H1 (cell line): Measurements from ENCODE around the gene PTH1R. TPM values are rescaled to one million over a fixed set of nuclear protein-coding genes. Genes with fewer than 3 reads are reported as not detected.

ENCODE experiments used
- CTCF ChIA-PET: fragments of 300-600 bp; sonication (Branson Sonifier 250); formaldehyde crosslinking; loops from one replicate; lab custom pipeline; 2021; ENCODE audit not compliant: partially characterized antibody; lab: Charles Lee
- POLR2A ChIA-PET: fragments of 300-600 bp; sonication (Branson Sonifier 250); formaldehyde crosslinking; loops from one replicate; lab custom pipeline; 2021; ENCODE audit warnings: inconsistent platforms; ENCODE audit not compliant: partially characterized antibody; lab: Charles Lee
- DNase-seq, 2 experiments: peaks; one replicate each; pipeline versions ENCODE4 v3.0.0 to v3.0.0-alpha.2; 2010 to 2022; ENCODE audit warnings: low spot score in 2 of 2, low read depth in 1 of 2, mixed read lengths in 1 of 2
- FAIRE-seq: peaks from 2 replicates; lab custom pipeline; 2011; peaks lifted over from hg19 to GRCh38; lab: Jason Lieb, UNC
- H2AFZ ChIP-seq: 2 replicates; pipeline ENCODE4 v1.8.1; 2012; ENCODE audit warnings: low read length, inconsistent platforms
- H2AK5ac ChIP-seq: 2 replicates; pipeline ENCODE4 v1.6.1; 2013; ENCODE audit warnings: low read depth, low read length
- H2BK120ac ChIP-seq: replicated peaks from 2 replicates; pipeline ENCODE3; 2013; ENCODE audit warnings: low read depth, low read length, inconsistent platforms
- H2BK12ac ChIP-seq: 2 replicates; pipeline ENCODE4 v1.6.1; 2013; ENCODE audit warnings: low read depth, low read length
- H2BK15ac ChIP-seq: 2 replicates; pipeline ENCODE4 v1.6.1; 2013; ENCODE audit warnings: low read length
- H2BK20ac ChIP-seq: 2 replicates; pipeline ENCODE4 v1.6.1; 2013; ENCODE audit warnings: low read length
- H2BK5ac ChIP-seq: 2 replicates; pipeline ENCODE4 v1.6.1; 2013; ENCODE audit warnings: low read depth, low read length
- H3K14ac ChIP-seq: 2 replicates; pipeline ENCODE4 v1.6.1; 2013; ENCODE audit warnings: inconsistent platforms; ENCODE audit not compliant: insufficient read length
- H3K18ac ChIP-seq: 2 replicates; pipeline ENCODE4 v1.6.1; 2013; ENCODE audit warnings: low read length; ENCODE audit errors: extremely low read depth
- H3K23ac ChIP-seq: 2 replicates; pipeline ENCODE4 v1.6.1; 2013; ENCODE audit warnings: inconsistent platforms; ENCODE audit not compliant: insufficient read length
- H3K23me2 ChIP-seq: 2 replicates; pipeline ENCODE4 v1.6.1; 2013; ENCODE audit warnings: low read depth, low read length
- H3K27ac ChIP-seq: 2 replicates; pipeline ENCODE4 v1.6.1; 2011; ENCODE audit warnings: low read depth, low read length, inconsistent platforms
- H3K27me3 ChIP-seq, 4 experiments: replicated peaks in 1 of 4; 1 replicate in 1 of 4; 2 replicates in 3 of 4; pipeline versions ENCODE4 v1.6.1 to v1.8.1; 2011 to 2013; ENCODE audit warnings: low read length in 3 of 4, mild to moderate bottlenecking in 3 of 4, inconsistent platforms in 2 of 4, mixed read lengths in 2 of 4, moderate library complexity in 1 of 4; ENCODE audit not compliant: control insufficient read depth in 3 of 4, insufficient read depth in 3 of 4; ENCODE audit errors: extremely low read depth in 1 of 4
- H3K36me3 ChIP-seq, 4 experiments: 2 replicates each; pipeline versions ENCODE4 v1.6.1 to v1.8.1; 2011 to 2013; ENCODE audit warnings: mild to moderate bottlenecking in 4 of 4, low read length in 3 of 4, moderate library complexity in 2 of 4, control low read depth in 1 of 4, inconsistent platforms in 1 of 4; ENCODE audit not compliant: insufficient read depth in 4 of 4, control insufficient read depth in 2 of 4
- H3K4ac ChIP-seq: replicated peaks from 2 replicates; pipeline ENCODE3; 2013; ENCODE audit warnings: low read length, low read depth, mixed read lengths, inconsistent platforms; ENCODE audit not compliant: insufficient read length
- H3K4me1 ChIP-seq, 4 experiments: replicated peaks in 1 of 4; 1 replicate in 1 of 4; 2 replicates in 3 of 4; pipeline versions ENCODE4 v1.6.1 to v1.8.1; 2011 to 2013; ENCODE audit warnings: low read length in 3 of 4, inconsistent platforms in 2 of 4, mixed read lengths in 1 of 4; ENCODE audit not compliant: insufficient read depth in 4 of 4, control insufficient read depth in 3 of 4
- H3K4me2 ChIP-seq, 2 experiments: 2 replicates each; pipeline versions ENCODE4 v1.6.1 to v1.8.1; 2011 to 2013; ENCODE audit warnings: low read depth in 2 of 2, low read length in 2 of 2, control low read depth in 1 of 2, inconsistent platforms in 1 of 2, mild to moderate bottlenecking in 1 of 2; ENCODE audit not compliant: insufficient read depth in 1 of 2
- H3K4me3 ChIP-seq, 4 experiments: fragments of 200-600, 300-600 bp in 1 of 4; sonication (generic), shearing (Covaris generic), sonication (Bioruptor Twin) in 1 of 4; 2 replicates each; pipeline versions ENCODE4 v1.5.1 to v1.8.1; 2011 to 2016; ENCODE audit warnings: low read length in 4 of 4, low read depth in 3 of 4, control low read depth in 2 of 4, inconsistent platforms in 2 of 4, mild to moderate bottlenecking in 2 of 4, mixed read lengths in 1 of 4, moderate library complexity in 1 of 4; ENCODE audit not compliant: insufficient read depth in 2 of 4; ENCODE audit errors: extremely low read depth in 1 of 4
- H3K56ac ChIP-seq: replicated peaks from 2 replicates; pipeline ENCODE3; 2013; ENCODE audit warnings: low read depth, mild to moderate bottlenecking, mixed read lengths, low read length, inconsistent platforms; ENCODE audit not compliant: insufficient read length
- H3K79me1 ChIP-seq: 2 replicates; pipeline ENCODE4 v1.6.1; 2013; ENCODE audit warnings: low read depth, low read length, control low read depth
- H3K79me2 ChIP-seq, 2 experiments: 2 replicates each; pipeline versions ENCODE4 v1.6.1 to v1.8.1; 2012 to 2013; ENCODE audit warnings: low read length in 2 of 2, mild to moderate bottlenecking in 2 of 2, inconsistent platforms in 1 of 2; ENCODE audit not compliant: insufficient read depth in 2 of 2, control insufficient read depth in 1 of 2
- H3K9ac ChIP-seq, 4 experiments: replicated peaks in 1 of 4; 1 replicate in 1 of 4; 2 replicates in 3 of 4; pipeline versions ENCODE4 v1.6.1 to v1.8.1; 2011 to 2013; ENCODE audit warnings: low read depth in 3 of 4, low read length in 3 of 4, control low read depth in 2 of 4, mild to moderate bottlenecking in 2 of 4, moderate library complexity in 2 of 4, inconsistent platforms in 1 of 4; ENCODE audit errors: extremely low read depth in 1 of 4
- H3K9me3 ChIP-seq, 2 experiments: 2 replicates each; pipeline versions ENCODE4 v1.6.1 to v1.8.1; 2012 to 2013; ENCODE audit warnings: mild to moderate bottlenecking in 2 of 2, moderate library complexity in 2 of 2, control low read depth in 1 of 2, inconsistent platforms in 1 of 2, low read depth in 1 of 2, low read length in 1 of 2, mixed read lengths in 1 of 2; ENCODE audit not compliant: insufficient read depth in 2 of 2
- H4K20me1 ChIP-seq, 2 experiments: replicated peaks in 1 of 2; 2 replicates each; pipeline versions ENCODE3 to v1.8.1; 2011 to 2013; ENCODE audit warnings: inconsistent platforms in 2 of 2, low read length in 2 of 2, mild to moderate bottlenecking in 1 of 2; ENCODE audit not compliant: insufficient read depth in 2 of 2, control insufficient read depth in 1 of 2
- H4K5ac ChIP-seq: 2 replicates; pipeline ENCODE4 v1.6.1; 2013; ENCODE audit warnings: low read length, low read depth, mixed read lengths, inconsistent platforms; ENCODE audit not compliant: insufficient read length
- H4K8ac ChIP-seq: 2 replicates; pipeline ENCODE4 v1.8.0; 2013; ENCODE audit warnings: mild to moderate bottlenecking, moderate library complexity, low read length, inconsistent platforms; ENCODE audit not compliant: insufficient read depth; ENCODE audit errors: extremely low read depth
- H4K91ac ChIP-seq: replicated peaks from 2 replicates; pipeline ENCODE3; 2013; ENCODE audit warnings: low read length, mixed read lengths, inconsistent platforms; ENCODE audit not compliant: insufficient read length
- GABPA ChIP-seq: IDR thresholded peaks from 2 replicates; pipeline ENCODE4 v1.6.1; 2011; ENCODE audit warnings: mild to moderate bottlenecking, low read length, moderate library complexity, borderline replicate concordance; ENCODE audit not compliant: insufficient read depth
- JUN ChIP-seq: IDR thresholded peaks from 2 replicates; pipeline ENCODE4 v1.6.1; 2011; ENCODE audit warnings: low read depth, mild to moderate bottlenecking, improper control_type of control experiment, low read length
- JUND ChIP-seq: IDR thresholded peaks from 2 replicates; pipeline ENCODE4 v1.6.1; 2011; ENCODE audit warnings: mild to moderate bottlenecking, improper control_type of control experiment, low read length
- NANOG ChIP-seq: IDR thresholded peaks from 2 replicates; pipeline ENCODE4 v1.6.1; 2011; ENCODE audit warnings: low read length, low read depth, mild to moderate bottlenecking, inconsistent platforms; ENCODE audit not compliant: insufficient read depth, poor library complexity, severe bottlenecking
- RAD21 ChIP-seq, 2 experiments: IDR thresholded peaks in 1 of 2; conservative IDR thresholded peaks in 1 of 2; 2 replicates each; pipeline ENCODE4 v1.6.1; 2011; ENCODE audit warnings: low read depth in 2 of 2, low read length in 2 of 2, improper control_type of control experiment in 1 of 2, inconsistent platforms in 1 of 2, mild to moderate bottlenecking in 1 of 2, moderate library complexity in 1 of 2
- RNF2 ChIP-seq: fragments of 200-900, 300-1000 bp; sonication (generic); IDR thresholded peaks from 2 replicates; pipeline ENCODE4 v1.7.1; 2016; ENCODE audit warnings: borderline replicate concordance, low read depth, mild to moderate bottlenecking, antibody characterized with exemption, low read length; ENCODE audit not compliant: poor library complexity, severe bottlenecking; ENCODE audit errors: missing control alignments
- TBP ChIP-seq: IDR thresholded peaks from 2 replicates; pipeline ENCODE4 v1.6.1; 2011; ENCODE audit warnings: low read depth, low read length, improper control_type of control experiment
- WGBS, 2 experiments: shearing (Covaris generic) in 1 of 2; methylation state at CpG; one replicate each; pipeline versions ENCODE4 v1.1.6 to v1.1.7; 2013 to 2015; ENCODE audit warnings: low lambda C conversion rate in 2 of 2, mixed read lengths in 2 of 2, inconsistent platforms in 1 of 2, low coverage in 1 of 2, missing lambda C conversion rate in 1 of 2; ENCODE audit not compliant: insufficient replicate concordance in 2 of 2, insufficient coverage in 1 of 2, insufficient read length in 1 of 2; ENCODE audit errors: extremely low coverage in 1 of 2, missing lambda C conversion rate in 1 of 2; 5-methylcytosine and 5-hydroxymethylcytosine counted together
- polyA plus RNA-seq, 7 experiments: library from polyadenylated mRNA; depleted of rRNA in 3 of 7; stranded (reverse) in 5 of 7; unstranded in 2 of 7; fragments of >200 nt in 5 of 7; fragments of 200-250 nt in 2 of 7; gene quantifications; 1 replicate in 5 of 7; 2 replicates in 1 of 7; 4 replicates in 1 of 7; pipeline versions ENCODE4 v1.2.1 to v1.2.3, GENCODE V29; 2011 to 2013; ENCODE audit warnings: missing spikeins in 2 of 7, mixed read lengths in 2 of 7
- total RNA-seq: library from RNA; stranded (reverse); fragmentation: NEBNext Ultra II Directional; extraction: Animal tissue kit (Norgen Biotek cat#: 25700); gene quantifications from 2 replicates; pipeline ENCODE4 v1.2.1, GENCODE V29; 2021
- TF ChIP-seq, protein P1 (sequence below): IDR thresholded peaks from 2 replicates; pipeline ENCODE4 v1.6.1; 2012; ENCODE audit warnings: low read length, inconsistent platforms
- TF ChIP-seq, protein P2 (sequence below): IDR thresholded peaks from 2 replicates; pipeline ENCODE4 v1.6.1; 2012; ENCODE audit warnings: inconsistent platforms

PTH1R gene
- total and polyA plus RNA-seq, 2 of the 8 experiments (the other 6 are each of a cell fraction or from before 2014, with no cell fraction given): 0.57 to 1.5 TPM

DNA sequence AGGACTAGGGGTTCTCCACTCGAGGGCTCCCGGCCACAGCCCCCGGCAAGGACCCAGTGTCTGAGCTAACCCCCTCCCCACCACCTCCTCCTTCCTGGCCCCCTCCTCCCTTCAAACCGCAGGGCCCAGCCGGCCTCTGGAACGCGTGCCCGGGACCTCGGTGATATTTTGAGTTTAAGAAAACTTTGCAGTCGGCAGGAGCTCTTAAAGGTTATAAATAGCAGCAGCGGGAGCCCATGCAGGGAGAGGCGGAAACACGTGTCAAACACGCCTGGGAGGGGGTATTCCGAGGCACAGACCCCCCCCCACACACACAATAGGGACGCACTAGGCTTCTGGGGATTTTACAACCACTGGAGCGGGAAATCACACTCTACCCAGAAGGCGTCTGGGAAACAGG is 3.1 kb upstream of the PTH1R start:
- H3K79me2 ChIP-seq: no peaks in the 10 kb centered on the region
- H2BK120ac ChIP-seq: no peak overlapping the region
- H3K9me3 ChIP-seq: no peaks in the 10 kb centered on the region
- no peak overlapping the region for H2BK12ac ChIP-seq
- H2AK5ac ChIP-seq: no peak overlapping the region
- no peaks in the 10 kb centered on the region for H3K79me1 ChIP-seq
- H4K20me1 ChIP-seq: peaks cover 0 to 3% of the 10 kb centered on the region in 2 experiments
- WGBS, 2 experiments: 80% methylated on average over 10 of the region's 18 CpGs; no CpG with 5 or more reads in 1 of the 2 experiments
- no peaks in the 10 kb centered on the region for H3K23me2 ChIP-seq
- H3K14ac ChIP-seq: no peak overlapping the region
- no peak for DNase-seq
- no peak overlapping the region for H2AFZ ChIP-seq
- H4K8ac ChIP-seq: no peak overlapping the region; the same call in 1 of the 2 replicates
- H4K5ac ChIP-seq: no peak overlapping the region
- H3K9ac ChIP-seq: no peak overlapping the region
- FAIRE-seq: no peak
- no peaks in the 10 kb centered on the region for H3K36me3 ChIP-seq
- peaks cover 3 to 49% (median 36%) of the 10 kb centered on the region in 4 experiments for H3K27me3 ChIP-seq
- no peak overlapping the region for H3K56ac ChIP-seq
- TF ChIP-seq NANOG (no peak), JUN (no peak), JUND (no peak), TBP (no peak), GABPA (no peak), RAD21 (IDR thresholded peaks at IDR 0.05 in 1 of 2, conservative IDR thresholded peaks at IDR 0.05 in 1 of 2; ENCODE audit: low read depth in 2 of 2, low read length in 2 of 2) (no peak), RNF2 (no peak)
- TF ChIP-seq, protein P1, sequence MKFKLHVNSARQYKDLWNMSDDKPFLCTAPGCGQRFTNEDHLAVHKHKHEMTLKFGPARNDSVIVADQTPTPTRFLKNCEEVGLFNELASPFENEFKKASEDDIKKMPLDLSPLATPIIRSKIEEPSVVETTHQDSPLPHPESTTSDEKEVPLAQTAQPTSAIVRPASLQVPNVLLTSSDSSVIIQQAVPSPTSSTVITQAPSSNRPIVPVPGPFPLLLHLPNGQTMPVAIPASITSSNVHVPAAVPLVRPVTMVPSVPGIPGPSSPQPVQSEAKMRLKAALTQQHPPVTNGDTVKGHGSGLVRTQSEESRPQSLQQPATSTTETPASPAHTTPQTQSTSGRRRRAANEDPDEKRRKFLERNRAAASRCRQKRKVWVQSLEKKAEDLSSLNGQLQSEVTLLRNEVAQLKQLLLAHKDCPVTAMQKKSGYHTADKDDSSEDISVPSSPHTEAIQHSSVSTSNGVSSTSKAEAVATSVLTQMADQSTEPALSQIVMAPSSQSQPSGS: no peak
- TF ChIP-seq, protein P2, sequence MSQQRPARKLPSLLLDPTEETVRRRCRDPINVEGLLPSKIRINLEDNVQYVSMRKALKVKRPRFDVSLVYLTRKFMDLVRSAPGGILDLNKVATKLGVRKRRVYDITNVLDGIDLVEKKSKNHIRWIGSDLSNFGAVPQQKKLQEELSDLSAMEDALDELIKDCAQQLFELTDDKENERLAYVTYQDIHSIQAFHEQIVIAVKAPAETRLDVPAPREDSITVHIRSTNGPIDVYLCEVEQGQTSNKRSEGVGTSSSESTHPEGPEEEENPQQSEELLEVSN: no peak
- H3K27ac ChIP-seq: no peak overlapping the region
- H2BK15ac ChIP-seq: no peak overlapping the region
- H3K23ac ChIP-seq: no peak overlapping the region
- ChIA-PET CTCF (interaction anchor here (0.6 to 4.7 kb wide), 7 partner anchors 14 to 156 kb away, joined by 3 to 46 read pairs (median 4); partner anchors contain the start of gene PRSS50), POLR2A (no interaction called here)
- no peak overlapping the region for H2BK5ac ChIP-seq
- no peak overlapping the region for H3K4me2 ChIP-seq
- H3K4me3 ChIP-seq: no peak overlapping the region
- no peak overlapping the region for H3K18ac ChIP-seq
- H3K4ac ChIP-seq: no peak overlapping the region
- no peak overlapping the region for H4K91ac ChIP-seq
- no peak overlapping the region for H2BK20ac ChIP-seq
- H3K4me1 ChIP-seq: peaks cover 0 to 9% (median 0%) of the 10 kb centered on the region in 4 experiments; a peak in 2 of 7 replicates
